Activated CD4-positive, alpha-beta T cell treated with anti-CD3 and anti-CD28 coated beads, Interleukin-2, amount 50 U/mL, for 4 hours (primary cell): ENCODE measurements around the gene SNX5.

Experiments
- DNase-seq, 2 experiments: peaks; one replicate each; pipeline ENCODE4 v3.0.0-alpha.2; 2020

Gene SNX5

DNA sequence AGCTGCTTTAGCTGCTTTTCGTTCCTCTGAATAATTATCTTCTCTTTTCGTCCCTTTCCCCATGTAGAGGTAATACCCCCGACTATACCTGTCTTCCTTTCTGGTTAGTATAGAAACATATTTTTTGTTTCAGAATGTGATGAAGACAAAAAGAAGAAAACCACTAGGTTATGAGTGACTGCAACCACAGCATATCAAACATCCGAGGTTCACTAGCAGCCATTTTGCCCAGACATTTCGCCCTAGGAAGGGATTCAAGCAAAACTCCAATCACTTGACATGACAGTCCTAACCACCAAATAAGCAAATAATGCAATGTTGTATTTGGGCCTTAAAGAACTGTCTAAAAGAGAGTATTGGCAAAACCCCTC lies 9.4 kb downstream of the SNX5 start:
- no peak for DNase-seq

- no peak for DNase-seq
These were observed 10.0 kb downstream of the SNX5 start for GRCh38 chr20:17958373-17959256.

DNA sequence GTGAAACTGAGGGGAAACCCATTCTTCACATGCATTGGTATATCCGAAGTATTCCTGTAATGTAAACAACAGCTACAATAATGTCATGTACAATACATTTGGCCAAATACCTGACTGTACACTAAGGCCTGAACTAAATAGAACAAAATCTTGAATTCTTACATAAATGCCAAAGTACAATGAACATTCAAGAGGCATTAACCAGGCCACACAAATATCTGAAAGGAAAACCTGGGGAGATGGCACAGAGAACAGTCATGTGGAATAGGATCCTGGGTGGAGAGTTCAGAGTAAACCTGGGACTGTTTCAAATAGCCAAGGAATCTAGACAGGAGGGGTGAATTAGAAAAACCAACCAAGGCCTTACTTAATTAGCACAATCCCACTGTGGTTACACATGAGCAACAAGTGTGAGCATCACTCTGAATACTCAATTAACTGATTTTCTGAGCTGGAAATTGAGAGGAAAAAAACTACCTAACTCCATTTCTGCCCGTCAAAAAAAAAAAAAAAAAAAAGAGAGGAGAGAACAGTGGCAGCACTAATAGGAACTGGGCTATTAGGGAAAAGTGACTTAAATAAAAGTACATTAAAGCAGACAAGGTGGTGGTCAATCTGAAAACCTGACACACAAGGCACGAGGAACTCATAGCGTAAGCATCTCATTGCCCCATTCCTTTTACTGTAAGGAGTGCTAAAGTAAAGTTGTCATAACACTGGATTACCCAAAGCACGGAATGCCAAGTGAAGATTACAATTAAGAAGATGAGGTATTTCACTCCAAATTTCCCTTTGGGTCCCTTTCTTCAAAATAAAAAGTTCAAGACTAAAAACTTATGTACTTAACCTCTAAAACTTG lies 10.9 kb downstream of the SNX5 start:
- no peak for DNase-seq

GRCh38 chr20:17956099-17956685 lies 12.4 kb downstream of the SNX5 start:
- no peak for DNase-seq

DNA sequence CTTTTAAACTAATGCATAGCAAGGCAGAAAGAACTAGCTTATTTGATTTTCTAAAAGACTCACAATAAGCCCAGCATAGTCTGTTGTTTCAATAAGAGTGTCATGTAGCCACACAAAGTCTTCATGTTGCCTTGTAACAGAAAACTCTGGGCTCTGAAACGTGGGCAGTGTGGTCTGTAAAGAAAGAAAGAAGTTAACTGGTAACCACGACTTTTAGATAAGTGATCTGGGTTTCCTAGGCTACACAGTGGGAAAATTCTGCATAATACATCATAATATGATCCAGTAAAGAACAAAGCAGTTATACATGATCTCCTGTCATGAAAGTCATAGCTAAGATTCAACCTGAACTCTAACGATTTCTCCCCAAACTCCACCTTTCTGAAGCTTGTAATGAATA lies 13.3 kb downstream of the SNX5 start:
- no peak for DNase-seq

GRCh38 chr20:17953935-17954334 lies 14.7 kb downstream of the SNX5 start:
- DNase-seq, result no peak

DNA sequence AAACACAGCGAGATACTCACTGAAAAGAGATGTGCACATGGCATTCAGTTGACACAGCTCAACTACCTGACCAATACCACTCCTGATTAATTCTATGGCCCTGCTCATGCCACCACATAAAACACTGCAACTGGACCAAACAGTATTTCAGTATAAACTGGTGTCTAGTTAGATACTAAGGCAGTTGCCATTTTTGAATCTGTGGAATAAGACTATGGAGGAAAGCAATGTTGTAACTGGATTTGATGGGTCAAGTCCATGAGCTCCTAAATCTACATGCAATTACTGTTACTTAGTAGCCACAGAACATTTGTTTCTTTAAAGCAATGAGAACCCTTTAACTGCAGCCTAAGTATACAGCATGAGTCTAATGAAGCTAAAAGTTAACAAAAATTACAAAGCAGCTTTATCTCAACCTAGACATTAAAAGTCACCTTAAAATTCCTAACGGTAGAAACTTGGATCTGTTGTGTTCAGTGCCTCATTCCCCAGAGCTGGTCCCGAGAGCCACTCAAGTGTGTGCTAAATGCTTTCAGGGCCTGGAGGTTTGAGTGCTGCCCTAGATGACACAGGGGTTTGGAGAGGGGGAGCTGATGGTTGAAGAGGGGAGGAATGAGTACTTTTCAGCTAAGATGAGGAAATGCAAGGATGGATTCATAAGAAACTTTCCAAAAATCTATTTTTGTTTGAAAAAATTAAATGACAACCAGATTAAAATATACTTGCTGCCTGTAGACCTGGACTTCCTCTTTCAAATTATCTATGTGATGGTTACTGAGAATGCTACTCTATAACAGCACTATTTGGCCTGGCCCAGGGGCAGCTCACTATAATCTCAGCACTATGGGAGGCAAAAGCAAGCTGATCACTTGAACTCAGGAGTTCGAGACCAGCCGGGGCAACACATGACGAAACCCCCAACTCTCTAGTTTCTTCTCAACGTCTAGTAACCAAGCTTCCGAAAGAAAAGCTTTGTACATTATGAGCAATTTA lies 15.6 kb downstream of the SNX5 start:
- DNase-seq, result no peak

- no peak for DNase-seq
These were observed 17.3 kb downstream of the SNX5 start for GRCh38 chr20:17951323-17951722.

DNA sequence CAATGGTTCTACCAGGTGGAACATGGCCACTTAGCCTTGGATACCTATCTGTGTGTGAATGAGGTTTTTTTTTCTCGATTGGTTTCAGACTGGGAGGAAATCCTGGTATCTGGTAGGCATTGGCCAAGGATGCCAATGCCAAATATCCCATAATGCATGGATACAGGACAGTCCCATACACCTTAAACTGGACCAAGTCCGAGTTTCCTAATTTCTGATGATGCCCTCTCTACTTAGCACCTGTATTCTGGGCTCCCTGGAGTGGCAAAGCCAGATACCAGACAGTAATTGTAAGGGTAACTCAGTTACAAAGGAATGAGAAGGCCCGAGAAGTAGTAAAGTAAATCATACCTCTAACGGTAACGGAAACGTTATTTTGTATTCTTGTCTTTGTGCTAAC lies 17.9 kb downstream of the SNX5 start:
- no peak for DNase-seq

- no peak for DNase-seq
These were observed 18.7 kb downstream of the SNX5 start for GRCh38 chr20:17949899-17950298.

DNA sequence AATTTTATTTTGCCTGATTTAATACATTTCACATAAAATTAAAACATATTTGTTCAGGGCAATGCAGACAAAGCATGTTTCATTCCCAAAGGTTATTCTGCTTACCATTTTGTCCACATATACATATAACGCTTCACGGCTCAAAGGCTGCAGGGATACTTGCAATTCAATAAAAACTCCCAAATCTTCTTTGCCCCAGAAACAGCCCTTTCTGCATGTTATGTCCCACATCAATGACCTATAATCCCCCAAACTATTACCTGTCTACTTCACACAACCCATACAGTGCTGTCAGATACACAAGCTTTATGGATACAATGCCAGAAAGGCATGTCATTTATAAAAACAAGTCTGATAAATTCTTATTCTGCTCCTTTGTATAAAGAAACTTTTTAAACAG lies 20.2 kb downstream of the SNX5 start:
- no peak for DNase-seq

DNA sequence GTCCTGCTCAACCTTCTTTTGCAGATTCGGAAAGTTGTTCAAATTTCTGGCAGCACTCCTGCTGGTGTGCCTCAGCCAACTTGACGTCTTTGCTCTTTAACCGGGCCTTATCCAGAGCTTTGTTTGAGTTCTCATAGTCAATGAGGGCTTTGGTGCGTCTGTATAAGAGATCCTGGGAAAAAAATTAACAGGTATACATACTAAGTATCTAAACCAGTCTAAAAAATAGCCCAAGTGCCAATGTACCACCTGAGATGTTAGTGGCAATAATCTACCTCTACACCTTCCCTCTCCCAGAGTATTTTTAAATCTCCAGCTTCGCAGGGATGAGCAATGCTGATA lies 21.1 kb downstream of the SNX5 start:
- no peak for DNase-seq

DNA sequence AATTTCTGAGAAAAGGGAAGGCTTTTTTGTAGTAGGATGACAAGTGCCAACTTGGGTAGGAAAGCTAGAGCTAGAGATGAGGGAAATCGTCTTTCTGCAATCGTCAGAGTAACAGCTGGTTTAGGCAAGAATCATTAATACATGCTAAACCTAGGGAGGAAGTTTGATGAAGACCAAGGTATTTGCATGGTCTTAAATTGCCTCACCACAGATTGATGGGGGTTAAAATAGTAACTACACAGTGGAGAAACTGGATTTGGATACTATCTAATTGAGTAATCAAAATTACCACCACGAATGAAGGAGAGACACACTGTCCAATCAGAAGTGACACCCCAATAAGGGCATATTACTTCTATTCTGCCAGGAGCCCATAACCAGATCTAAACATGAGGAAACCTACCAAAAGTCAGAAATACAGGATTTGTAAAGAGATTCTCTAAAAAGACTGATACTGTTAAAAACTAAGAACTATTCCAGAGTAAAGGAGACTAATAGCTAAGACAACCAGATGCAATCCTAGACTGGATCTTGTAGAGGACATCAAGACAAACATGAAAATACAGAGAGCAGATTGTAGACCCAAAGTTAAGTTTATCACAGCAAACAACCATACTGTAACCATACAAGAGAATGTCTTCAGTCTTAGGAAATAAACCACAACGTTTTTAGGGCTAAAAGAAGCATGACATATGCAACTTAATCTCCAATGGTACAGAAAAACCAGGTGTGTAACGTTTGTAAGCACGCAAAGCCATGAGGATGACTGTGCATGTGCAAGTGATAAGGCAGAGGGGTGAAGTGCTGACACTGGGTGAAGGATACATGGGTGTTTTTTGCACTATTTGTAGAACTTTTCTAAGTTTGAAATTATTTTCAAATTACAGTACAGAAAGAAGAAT lies 21.8 kb downstream of the SNX5 start:
- DNase-seq, result no peak

- DNase-seq, result no peak
These were observed 22.6 kb downstream of the SNX5 start for GRCh38 chr20:17946040-17946439.

DNA sequence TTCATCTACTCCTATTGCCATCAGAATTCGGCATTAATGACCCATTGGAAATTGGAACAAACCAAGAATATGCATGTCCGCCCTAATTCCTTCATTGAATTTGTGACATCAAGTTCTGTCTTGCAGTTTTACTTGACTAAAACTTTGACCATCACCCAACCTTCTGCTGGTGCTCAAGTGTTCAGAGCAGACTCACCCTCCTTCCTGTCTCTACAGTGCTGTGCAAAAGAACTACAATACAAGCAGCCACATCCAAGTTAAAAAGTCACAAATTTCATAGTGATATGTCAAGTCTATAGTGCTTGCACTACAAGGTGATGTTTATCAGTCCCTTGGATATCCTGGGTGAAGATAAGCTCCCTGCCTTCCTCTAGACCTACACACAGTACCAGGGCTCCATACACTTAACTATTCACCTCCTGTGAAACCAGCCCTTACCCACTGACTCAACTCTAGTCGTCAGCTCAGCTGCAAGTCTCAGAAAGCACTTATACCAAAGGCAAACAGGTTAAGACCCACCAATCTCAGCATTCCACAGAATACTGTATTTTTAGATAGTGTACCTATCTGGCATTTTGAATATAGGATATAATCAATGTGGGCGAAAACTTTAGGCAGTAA lies 23.6 kb downstream of the SNX5 start:
- DNase-seq, result no peak

- no peak for DNase-seq
These were observed 25.3 kb downstream of the SNX5 start for GRCh38 chr20:17943343-17943742.

- no peak for DNase-seq
These were observed 26.8 kb downstream of the SNX5 start for GRCh38 chr20:17941826-17942196.

GRCh38 chr20:17941087-17941825 lies 27.3 kb downstream of the SNX5 start:
- DNase-seq, result no peak

DNA sequence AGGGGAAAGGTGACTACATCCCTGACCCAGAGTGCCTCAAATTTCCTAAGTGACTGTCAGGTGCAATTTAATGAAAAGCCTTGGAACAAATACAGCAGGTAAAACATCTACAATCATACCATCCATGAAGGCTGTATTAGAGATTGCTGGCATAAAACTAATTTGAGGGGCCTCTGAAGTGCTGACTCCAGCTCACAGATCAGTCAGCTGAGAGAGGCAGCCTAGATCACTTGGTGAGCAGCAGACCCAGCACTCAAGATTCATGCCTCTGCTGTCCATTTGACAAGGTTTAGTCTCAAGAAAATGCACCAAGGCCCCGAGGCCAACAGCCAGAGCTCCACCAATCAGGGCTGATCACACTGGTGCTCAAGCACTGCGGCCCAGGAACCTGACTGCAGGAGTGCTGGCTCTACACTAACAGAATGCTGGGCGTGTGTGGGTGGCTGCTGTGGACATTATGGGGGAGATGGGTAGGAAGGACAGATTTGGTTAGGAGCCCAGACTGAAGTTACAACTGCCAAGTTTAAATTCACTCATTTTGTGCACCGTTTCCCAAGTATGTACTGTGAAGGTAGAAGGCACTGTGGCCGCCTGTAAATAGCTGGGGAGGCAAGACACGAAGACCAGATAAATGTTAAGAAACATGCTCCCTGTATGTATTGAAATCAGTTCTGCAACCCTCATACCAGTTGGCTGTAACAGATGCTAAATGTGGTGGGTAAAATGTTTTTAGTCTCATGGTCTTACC lies 28.2 kb downstream of the SNX5 start:
- no peak for DNase-seq
